ENCODE results near the gene BMP6.
"Not testable (repeated sequence)": the region's sequence is repeated elsewhere in the genome, so short reads cannot be mapped to it uniquely, and the experiment has no call there.

BMP6 gene

DNA sequence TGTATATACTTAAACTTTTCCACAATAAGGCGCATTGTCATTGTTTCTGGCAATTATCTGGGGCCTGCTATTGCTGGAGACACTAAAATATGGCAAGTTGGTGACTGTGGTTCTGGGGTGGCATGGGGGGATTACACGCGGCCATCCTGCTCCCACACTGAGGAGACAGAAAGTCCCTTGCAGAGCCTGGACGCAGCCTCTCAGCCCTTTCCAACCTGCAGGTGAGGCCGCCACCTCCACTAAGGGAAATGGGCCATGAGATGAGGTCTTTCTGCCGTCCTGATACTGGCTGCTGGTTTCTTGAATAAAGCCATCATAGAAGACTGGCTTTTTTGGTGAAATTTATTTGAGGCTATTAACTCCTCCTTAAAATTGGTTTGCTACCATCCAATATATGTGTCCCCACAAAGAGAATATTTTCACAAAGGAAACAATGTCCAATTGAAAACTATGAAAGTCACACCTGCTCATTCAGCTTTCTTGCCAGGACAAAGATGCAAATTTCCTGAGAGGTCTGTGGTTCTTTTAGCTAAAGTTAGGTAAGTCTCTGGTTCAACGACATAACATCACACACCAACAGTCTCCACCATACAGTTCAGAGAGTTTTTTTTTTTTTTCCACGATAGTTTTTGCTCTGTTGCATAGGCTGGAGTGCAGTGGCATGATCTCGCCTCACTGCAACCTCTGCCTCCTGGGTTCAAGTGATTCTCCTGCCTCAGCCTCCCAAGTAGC is 171.7 kb downstream of the BMP6 start:
- H3K4ac ChIP-seq (ENCODE audit: low read depth in 1 of 2, low read length in 2 of 2) = no peak overlapping the region
- no peak overlapping the region for H2BK5ac ChIP-seq (ENCODE audit: low read depth, low read length, poor library complexity, severe bottlenecking)
- WGBS = 98% methylated on average over 8 of the region's 9 CpGs
- H3K23ac ChIP-seq (ENCODE audit: low read length in 2 of 2) = no peak overlapping the region
- H3K4me3 ChIP-seq (ENCODE audit: insufficient read depth in 1 of 2, low read depth in 1 of 2, low read length in 2 of 2) = no peak overlapping the region
- H2BK12ac ChIP-seq (ENCODE audit: low read length in 2 of 2) = no peak overlapping the region
- no peaks in the 10 kb centered on the region for H3K27me3 ChIP-seq (ENCODE audit: control insufficient read depth in 1 of 2, insufficient read depth in 1 of 2, low read length in 2 of 2)
- no peak overlapping the region for H3K14ac ChIP-seq (ENCODE audit: low read length in 2 of 2)
- H2AFZ ChIP-seq (ENCODE audit: low read depth, low read length) = no peak overlapping the region
- H3K4me1 ChIP-seq (ENCODE audit: control insufficient read depth, insufficient read depth, low read depth, low read length) = peaks cover 9% of the 10 kb centered on the region
- H3K27ac ChIP-seq (ENCODE audit: low read length, poor library complexity, severe bottlenecking) = no peak overlapping the region
- H3K79me1 ChIP-seq (replicated peaks; ENCODE audit: low read length, poor library complexity, severe bottlenecking) = peaks cover 57% of the 10 kb centered on the region
- no peak overlapping the region for H4K91ac ChIP-seq (ENCODE audit: low read length)
- no peak overlapping the region for H3K18ac ChIP-seq (ENCODE audit: low read depth in 1 of 2, low read length in 2 of 2)
- H2AK5ac ChIP-seq (ENCODE audit: low read length, severe bottlenecking) = no peak overlapping the region
- no peaks in the 10 kb centered on the region for H3K9me3 ChIP-seq (ENCODE audit: control insufficient read depth, low read length)
- H4K8ac ChIP-seq (ENCODE audit: low read length) = no peak overlapping the region
- no peak overlapping the region for H2BK120ac ChIP-seq (ENCODE audit: low read depth, low read length)
- no peak overlapping the region for H3K9ac ChIP-seq (ENCODE audit: low read length)
- H3K36me3 ChIP-seq (ENCODE audit: control insufficient read depth in 1 of 2, insufficient read depth in 2 of 2, low read depth in 1 of 2, low read length in 2 of 2) = peaks cover 65 to 100% of the 10 kb centered on the region in 2 experiments
- no peak for DNase-seq
- H2BK15ac ChIP-seq (ENCODE audit: low read depth, poor library complexity, severe bottlenecking) = no peak overlapping the region
- H3K4me2 ChIP-seq (ENCODE audit: low read length, poor library complexity, severe bottlenecking) = no peak overlapping the region

DNA sequence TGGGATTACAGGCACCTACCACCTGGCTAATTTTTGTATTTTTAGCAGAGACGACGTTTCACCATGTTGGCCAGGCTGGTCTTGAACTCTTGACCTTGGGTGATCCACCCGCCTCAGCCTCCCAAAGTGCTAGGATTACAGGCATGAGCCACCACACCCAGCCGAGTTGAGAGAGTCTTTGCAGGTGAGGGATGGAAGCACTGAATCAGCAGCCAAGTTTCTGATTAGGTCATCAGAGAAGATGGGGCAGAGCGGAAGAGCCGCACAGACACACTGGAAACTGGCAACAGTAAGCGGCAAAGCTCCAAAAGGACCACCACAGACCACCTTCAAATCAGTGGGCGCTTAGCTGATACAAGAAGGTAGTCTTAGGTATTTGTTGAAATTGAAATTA is 172.3 kb downstream of the BMP6 start:
- H2AFZ ChIP-seq (ENCODE audit: low read depth, low read length); H3K18ac ChIP-seq (ENCODE audit: low read depth in 1 of 2, low read length in 2 of 2); H3K4me3 ChIP-seq (ENCODE audit: insufficient read depth in 1 of 2, low read depth in 1 of 2, low read length in 2 of 2); H3K4ac ChIP-seq (ENCODE audit: low read depth in 1 of 2, low read length in 2 of 2); H2BK12ac ChIP-seq (ENCODE audit: low read length in 2 of 2); H3K9me3 ChIP-seq (ENCODE audit: control insufficient read depth, low read length); H3K27me3 ChIP-seq (ENCODE audit: control insufficient read depth in 1 of 2, insufficient read depth in 1 of 2, low read length in 2 of 2); H2BK120ac ChIP-seq (ENCODE audit: low read depth, low read length); H4K8ac ChIP-seq (ENCODE audit: low read length); H3K14ac ChIP-seq (ENCODE audit: low read length in 2 of 2); H2BK5ac ChIP-seq (ENCODE audit: low read depth, low read length, poor library complexity, severe bottlenecking); H3K23ac ChIP-seq (ENCODE audit: low read length in 2 of 2); H4K91ac ChIP-seq (ENCODE audit: low read length); H2BK15ac ChIP-seq (ENCODE audit: low read depth, poor library complexity, severe bottlenecking); H3K27ac ChIP-seq (ENCODE audit: low read length, poor library complexity, severe bottlenecking); H3K9ac ChIP-seq (ENCODE audit: low read length); H2AK5ac ChIP-seq (ENCODE audit: low read length, severe bottlenecking); H3K4me2 ChIP-seq (ENCODE audit: low read length, poor library complexity, severe bottlenecking); DNase-seq; H3K4me1 ChIP-seq (ENCODE audit: control insufficient read depth, insufficient read depth, low read depth, low read length): not testable (repeated sequence)
- Histone ChIP-seq H3K79me1 (replicated peaks; ENCODE audit: low read length, poor library complexity, severe bottlenecking) (peaks cover 59% of the 10 kb centered on the region), H3K36me3 (ENCODE audit: control insufficient read depth in 1 of 2, insufficient read depth in 2 of 2, low read depth in 1 of 2, low read length in 2 of 2) (peaks cover 63 to 100% of the 10 kb centered on the region in 2 experiments)
- 97% methylated on average over 6 of the region's 8 CpGs for WGBS

DNA sequence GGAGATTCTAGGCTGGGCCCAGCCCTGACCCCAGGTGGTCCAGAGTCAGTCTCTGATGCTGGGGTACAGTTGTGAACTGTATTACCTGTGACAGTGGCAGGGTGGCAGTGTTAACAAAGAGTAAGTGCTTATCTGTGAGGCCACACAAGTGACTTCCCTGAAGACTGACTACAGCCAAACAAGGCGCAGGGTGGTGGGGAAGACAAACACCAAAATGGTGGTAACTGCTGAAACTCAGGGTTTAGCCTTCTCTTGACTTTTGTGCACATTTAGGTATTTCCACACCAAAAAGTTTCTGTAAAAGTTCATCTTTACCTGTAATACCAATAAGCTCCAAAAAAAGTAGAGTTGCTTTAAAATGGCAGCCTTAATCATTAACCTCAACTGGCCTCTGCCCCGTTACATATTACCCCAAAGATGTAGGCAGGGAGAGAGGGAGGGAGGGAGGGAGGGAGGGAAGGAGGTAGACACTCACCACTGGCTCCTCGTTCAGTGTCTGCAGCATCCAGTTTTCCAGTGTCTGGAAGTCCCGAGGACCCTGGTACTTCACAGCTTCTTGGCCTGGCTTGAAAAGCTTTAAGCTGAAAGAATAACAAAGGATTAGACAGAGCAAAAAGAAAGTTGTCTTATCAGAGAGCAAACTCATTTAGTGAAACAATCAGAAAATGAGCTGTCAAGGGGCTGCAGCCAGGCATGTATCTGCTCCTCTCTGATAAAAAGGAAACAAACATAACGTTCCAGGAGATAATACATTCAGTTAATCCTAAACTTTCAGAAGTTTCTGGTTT is 173.4 kb downstream of the BMP6 start:
- no peak overlapping the region for H3K14ac ChIP-seq (ENCODE audit: low read length in 2 of 2)
- no peak overlapping the region for H2AFZ ChIP-seq (ENCODE audit: low read depth, low read length)
- no peak for DNase-seq
- H3K27me3 ChIP-seq (ENCODE audit: control insufficient read depth in 1 of 2, insufficient read depth in 1 of 2, low read length in 2 of 2) = no peaks in the 10 kb centered on the region
- H3K4me1 ChIP-seq (ENCODE audit: control insufficient read depth, insufficient read depth, low read depth, low read length) = peaks cover 9% of the 10 kb centered on the region
- no peak overlapping the region for H4K91ac ChIP-seq (ENCODE audit: low read length)
- no peak overlapping the region for H2BK120ac ChIP-seq (ENCODE audit: low read depth, low read length)
- H2BK15ac ChIP-seq (ENCODE audit: low read depth, poor library complexity, severe bottlenecking) = no peak overlapping the region
- peak overlapping the region; percentile 90 for H2AK5ac ChIP-seq (ENCODE audit: low read length, severe bottlenecking)
- H3K18ac ChIP-seq (ENCODE audit: low read depth in 1 of 2, low read length in 2 of 2) = no peak overlapping the region
- H3K27ac ChIP-seq (ENCODE audit: low read length, poor library complexity, severe bottlenecking) = peak overlapping the region; percentile 62
- H3K36me3 ChIP-seq (ENCODE audit: control insufficient read depth in 1 of 2, insufficient read depth in 2 of 2, low read depth in 1 of 2, low read length in 2 of 2) = peaks cover 60 to 100% of the 10 kb centered on the region in 2 experiments
- no peak overlapping the region for H2BK5ac ChIP-seq (ENCODE audit: low read depth, low read length, poor library complexity, severe bottlenecking)
- H2BK12ac ChIP-seq (ENCODE audit: low read length in 2 of 2) = no peak overlapping the region
- no peak overlapping the region for H3K4me2 ChIP-seq (ENCODE audit: low read length, poor library complexity, severe bottlenecking)
- WGBS = 83% methylated on average over 4 of the region's 5 CpGs
- no peak overlapping the region for H3K9ac ChIP-seq (ENCODE audit: low read length)
- H3K79me1 ChIP-seq (replicated peaks; ENCODE audit: low read length, poor library complexity, severe bottlenecking) = peaks cover 62% of the 10 kb centered on the region
- no peak overlapping the region for H3K4me3 ChIP-seq (ENCODE audit: insufficient read depth in 1 of 2, low read depth in 1 of 2, low read length in 2 of 2)
- no peak overlapping the region for H4K8ac ChIP-seq (ENCODE audit: low read length)
- H3K9me3 ChIP-seq (ENCODE audit: control insufficient read depth, low read length) = no peaks in the 10 kb centered on the region
- H3K23ac ChIP-seq (ENCODE audit: low read length in 2 of 2) = no peak overlapping the region
- no peak overlapping the region for H3K4ac ChIP-seq (ENCODE audit: low read depth in 1 of 2, low read length in 2 of 2)

DNA sequence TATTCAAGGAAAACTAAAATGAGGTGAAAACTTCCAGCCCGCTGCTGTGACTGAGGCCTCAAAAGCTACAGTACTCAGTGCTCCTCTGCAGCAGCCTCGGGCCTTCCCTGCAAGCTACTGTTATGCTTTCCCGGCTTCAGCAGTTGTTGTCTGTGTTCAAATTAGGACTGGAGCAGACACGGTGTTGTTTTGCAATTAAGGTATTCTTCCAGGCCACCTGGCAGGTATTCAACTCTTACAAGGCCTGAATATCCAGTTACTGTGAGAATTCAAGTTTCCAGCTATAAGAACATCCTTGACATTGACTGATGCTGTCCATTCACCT is 174.0 kb downstream of the BMP6 start:
- H3K79me1 ChIP-seq (replicated peaks; ENCODE audit: low read length, poor library complexity, severe bottlenecking) = peaks cover 64% of the 10 kb centered on the region
- H3K4me1 ChIP-seq (ENCODE audit: control insufficient read depth, insufficient read depth, low read depth, low read length) = peaks cover 12% of the 10 kb centered on the region
- no peak for DNase-seq
- no peak overlapping the region for H2BK120ac ChIP-seq (ENCODE audit: low read depth, low read length)
- no peaks in the 10 kb centered on the region for H3K9me3 ChIP-seq (ENCODE audit: control insufficient read depth, low read length)
- no peak overlapping the region for H4K8ac ChIP-seq (ENCODE audit: low read length)
- H3K36me3 ChIP-seq (ENCODE audit: control insufficient read depth in 1 of 2, insufficient read depth in 2 of 2, low read depth in 1 of 2, low read length in 2 of 2) = peaks cover 61 to 98% of the 10 kb centered on the region in 2 experiments
- H2AFZ ChIP-seq (ENCODE audit: low read depth, low read length) = no peak overlapping the region
- no peaks in the 10 kb centered on the region for H3K27me3 ChIP-seq (ENCODE audit: control insufficient read depth in 1 of 2, insufficient read depth in 1 of 2, low read length in 2 of 2)
- H2BK15ac ChIP-seq (ENCODE audit: low read depth, poor library complexity, severe bottlenecking) = no peak overlapping the region
- H3K4ac ChIP-seq (ENCODE audit: low read depth in 1 of 2, low read length in 2 of 2) = no peak overlapping the region
- H3K18ac ChIP-seq (ENCODE audit: low read depth in 1 of 2, low read length in 2 of 2) = no peak overlapping the region
- no peak overlapping the region for H3K14ac ChIP-seq (ENCODE audit: low read length in 2 of 2)
- H3K4me2 ChIP-seq (ENCODE audit: low read length, poor library complexity, severe bottlenecking) = no peak overlapping the region
- no peak overlapping the region for H3K4me3 ChIP-seq (ENCODE audit: insufficient read depth in 1 of 2, low read depth in 1 of 2, low read length in 2 of 2)
- H2AK5ac ChIP-seq (ENCODE audit: low read length, severe bottlenecking) = no peak overlapping the region
- H2BK12ac ChIP-seq (ENCODE audit: low read length in 2 of 2) = no peak overlapping the region
- H4K91ac ChIP-seq (ENCODE audit: low read length) = no peak overlapping the region
- H3K23ac ChIP-seq (ENCODE audit: low read length in 2 of 2) = no peak overlapping the region
- WGBS = 82% methylated on average over 4 of the region's 4 CpGs
- no peak overlapping the region for H2BK5ac ChIP-seq (ENCODE audit: low read depth, low read length, poor library complexity, severe bottlenecking)
- no peak overlapping the region for H3K9ac ChIP-seq (ENCODE audit: low read length)
- H3K27ac ChIP-seq (ENCODE audit: low read length, poor library complexity, severe bottlenecking) = peak overlapping the region; percentile 52
